ENCODE results near the gene HABP4.

Gene HABP4

GRCh38 chr9:96449845-96450612, at the start of gene HABP4:
Gene HABP4 (plus strand): TSS chr9:96450169. CDS start chr9:96450280, 111 bp downstream.
- peak; percentile 93 for DNase-seq

GRCh38 chr9:96408409-96409280, 41.3 kb upstream of the HABP4 start:
- DNase-seq = no peak

- no peak for DNase-seq
Measured at GRCh38 chr9:96411129-96411838, 38.7 kb upstream of the HABP4 start.

GRCh38 chr9:96412174-96412913, 37.6 kb upstream of the HABP4 start:
- no peak for DNase-seq

GRCh38 chr9:96413302-96414221, 36.4 kb upstream of the HABP4 start:
- no peak for DNase-seq

GRCh38 chr9:96417051-96417586, 32.9 kb upstream of the HABP4 start:
- peak; percentile 89 for DNase-seq

GRCh38 chr9:96417661-96418082, 32.3 kb upstream of the HABP4 start:
- DNase-seq = no peak

GRCh38 chr9:96418083-96418919, 31.7 kb upstream of the HABP4 start, which contains the start of gene ZNF367:
Gene ZNF367 (minus strand): TSS chr9:96418370. CDS start chr9:96418032, 338 bp downstream.
- DNase-seq = peak; percentile 77

GRCh38 chr9:96418920-96419690, 30.9 kb upstream of the HABP4 start:
- DNase-seq = peak; percentile 15

GRCh38 chr9:96419691-96419969, 30.3 kb upstream of the HABP4 start:
- no peak for DNase-seq

GRCh38 chr9:96420468-96421219, 29.3 kb upstream of the HABP4 start:
- DNase-seq = no peak

GRCh38 chr9:96423322-96423984, 26.5 kb upstream of the HABP4 start:
- no peak for DNase-seq

- DNase-seq = no peak
Measured at GRCh38 chr9:96423985-96424336, 26.0 kb upstream of the HABP4 start.

GRCh38 chr9:96425500-96426169, 24.3 kb upstream of the HABP4 start:
- no peak for DNase-seq

- no peak for DNase-seq
Measured at GRCh38 chr9:96429732-96430131, 20.2 kb upstream of the HABP4 start.

- DNase-seq = no peak
Measured at GRCh38 chr9:96430377-96430776, 19.6 kb upstream of the HABP4 start.

- no peak for DNase-seq
Measured at GRCh38 chr9:96435345-96435744, 14.6 kb upstream of the HABP4 start.

GRCh38 chr9:96436063-96436455, 13.9 kb upstream of the HABP4 start:
- no peak for DNase-seq
